GM18499 (cell line): Measurements from ENCODE around the gene LBHD2.
"Not testable (repeated sequence)": the region's sequence is repeated elsewhere in the genome, so short reads cannot be mapped to it uniquely, and the experiment has no call there.

Experiments used
- ATAC-seq: cut with Tn5 transposase; IDR thresholded peaks from one replicate; pipeline ENCODE4 v1.9.1; 2021; ENCODE audit warnings: moderate number of reproducible peaks; ENCODE audit not compliant: insufficient read depth, unreplicated experiment

The LBHD2 gene

GRCh38 chr14:103102689-103103260, 18.8 kb downstream of the LBHD2 start:
- ATAC-seq, result no peak

- no peak for ATAC-seq
Observed at GRCh38 chr14:103103461-103104388, 19.7 kb downstream of the LBHD2 start.

GRCh38 chr14:103104389-103104653, 20.3 kb downstream of the LBHD2 start:
- ATAC-seq, result no peak

- no peak for ATAC-seq
Observed at GRCh38 chr14:103104654-103105452, 20.8 kb downstream of the LBHD2 start.

DNA sequence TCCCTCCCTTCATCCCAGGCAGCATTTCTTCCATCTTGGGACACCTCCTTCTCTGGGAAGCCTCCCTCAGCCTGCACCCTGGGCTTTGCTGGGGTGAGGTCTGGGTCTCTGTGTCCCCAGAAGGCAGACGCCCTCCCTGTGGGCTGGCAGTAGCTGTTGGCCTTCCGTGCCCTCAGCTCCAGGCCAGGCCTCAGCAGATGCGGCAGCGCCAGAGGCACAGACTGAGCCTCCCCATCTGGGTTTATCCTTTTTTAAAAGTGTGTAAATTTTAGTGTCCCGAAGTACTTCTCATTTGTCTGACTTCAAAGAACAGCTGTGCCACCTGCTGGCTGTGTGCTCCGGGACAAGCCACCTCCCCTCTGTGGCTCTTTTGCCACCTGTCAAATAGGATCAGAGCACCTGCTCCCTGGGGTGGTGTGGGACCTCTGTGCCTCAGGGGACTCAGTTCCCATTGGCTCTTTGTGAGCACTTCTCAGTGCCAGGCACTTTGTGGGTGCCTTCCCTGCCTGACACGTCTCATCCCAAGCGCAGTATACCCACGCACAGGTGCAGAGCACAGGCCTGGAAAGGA, 21.7 kb downstream of the LBHD2 start:
- ATAC-seq, result no peak

GRCh38 chr14:103107455-103107854, 23.4 kb downstream of the LBHD2 start:
- no peak for ATAC-seq

DNA sequence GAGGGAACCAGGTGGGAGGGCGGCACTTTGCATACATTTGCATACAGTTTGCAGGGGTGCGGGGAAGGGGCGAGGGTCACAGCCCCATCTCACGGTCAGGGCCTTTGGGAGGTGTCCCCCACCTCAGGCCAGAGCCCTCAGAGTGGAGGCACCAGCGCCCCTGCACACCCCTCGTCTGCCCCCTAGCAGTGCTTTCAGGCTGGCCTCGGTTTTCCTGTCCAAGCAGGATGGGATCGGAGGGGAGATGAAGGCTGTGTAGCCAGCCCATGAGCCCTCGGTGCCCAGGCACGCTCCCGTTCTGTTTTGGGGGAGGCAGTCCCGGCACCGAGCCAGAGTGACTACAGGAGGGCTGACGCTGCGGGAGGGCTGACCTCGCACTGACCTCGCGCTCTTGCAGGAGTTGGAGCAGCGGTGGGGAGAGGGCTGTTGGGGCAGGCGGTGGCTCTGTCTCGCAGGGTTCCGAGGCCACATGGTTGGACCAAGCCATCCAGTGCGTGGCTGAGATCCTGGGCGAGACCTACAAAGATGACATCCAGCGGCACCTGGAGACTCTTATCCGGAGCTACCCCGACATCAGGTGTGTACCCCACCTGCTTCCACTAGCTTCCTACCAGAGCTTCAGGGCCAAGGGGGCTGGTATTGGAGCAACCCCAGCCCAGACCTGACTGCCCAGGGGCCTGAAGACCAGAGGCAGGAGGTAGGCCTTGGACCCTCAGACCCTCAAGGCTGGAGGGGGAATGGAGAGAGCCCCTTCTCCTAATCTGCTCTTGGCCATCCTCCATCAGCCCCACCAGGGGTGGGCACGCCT, 24.1 kb downstream of the LBHD2 start:
- no peak for ATAC-seq

- no peak for ATAC-seq
Observed at GRCh38 chr14:103108749-103109207, 24.8 kb downstream of the LBHD2 start.

- no peak for ATAC-seq
Observed at GRCh38 chr14:103109535-103110441, 25.8 kb downstream of the LBHD2 start.

DNA sequence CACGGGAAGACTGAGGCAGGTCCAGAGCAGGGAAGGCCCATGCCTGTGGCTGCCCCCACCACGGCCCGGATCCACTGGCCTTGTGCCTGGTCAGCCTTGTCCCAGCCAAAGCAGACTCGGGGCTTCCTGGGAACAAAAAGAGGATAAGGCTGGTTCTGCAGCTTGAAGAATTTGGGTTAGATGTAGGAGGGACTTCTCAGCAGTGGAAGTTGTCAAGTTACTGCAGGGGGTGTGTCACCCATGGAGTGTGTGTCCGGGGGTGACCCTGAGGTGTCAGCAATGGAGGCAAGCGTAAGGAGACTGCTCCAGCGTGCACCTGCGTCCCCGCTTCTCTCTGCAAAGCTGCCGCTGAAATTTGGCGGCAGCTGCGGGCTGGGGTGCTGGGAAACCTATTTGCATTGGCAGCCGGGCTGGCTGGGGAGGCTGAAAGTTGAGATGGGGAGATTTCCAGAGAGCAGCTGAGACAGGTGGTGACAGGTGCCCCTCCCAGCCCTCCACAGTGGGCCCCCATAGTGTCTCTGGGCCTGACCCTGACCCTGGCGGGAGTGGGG, 26.7 kb downstream of the LBHD2 start:
- ATAC-seq, result no peak

- ATAC-seq, result no peak
Observed at GRCh38 chr14:103111232-103111868, 27.3 kb downstream of the LBHD2 start.

GRCh38 chr14:103112400-103113243, 28.6 kb downstream of the LBHD2 start:
- no peak for ATAC-seq

GRCh38 chr14:103113303-103113702, 29.3 kb downstream of the LBHD2 start:
- ATAC-seq, result no peak

GRCh38 chr14:103113774-103114173, 29.8 kb downstream of the LBHD2 start:
- ATAC-seq, result no peak

GRCh38 chr14:103115086-103115679, 31.2 kb downstream of the LBHD2 start:
- ATAC-seq, result not testable (repeated sequence)

GRCh38 chr14:103115845-103116572, 32.0 kb downstream of the LBHD2 start:
- no peak for ATAC-seq
